Muscle of arm (tissue), 12 donors: ENCODE measurements around the gene LMOD3. TPM values are rescaled to one million over a fixed set of nuclear protein-coding genes. Genes with fewer than 3 reads are reported as not detected.

Experiments used
- DNase-seq: peaks from one replicate; pipeline ENCODE4 v3.0.0-alpha.2; 2013
- polyA plus RNA-seq, 12 donors: library from polyadenylated mRNA; unstranded; fragments of 120-200 nt; gene quantifications; one replicate each; pipeline ENCODE4 v1.2.1, GENCODE V29; 2013; ENCODE audit not compliant: insufficient read length in 12 of 12

The LMOD3 gene
- polyA plus RNA-seq, 12 donors, result 79.6 to 211 (median 176) TPM; not detected in 1

GRCh38 chr3:69094467-69095205, 27.8 kb downstream of the LMOD3 start:
- DNase-seq, result no peak

- no peak for DNase-seq
These were observed 30.3 kb downstream of the LMOD3 start for GRCh38 chr3:69092030-69092516.

- no peak for DNase-seq
These were observed 30.9 kb downstream of the LMOD3 start for GRCh38 chr3:69091389-69092029.

GRCh38 chr3:69090021-69090420, 32.4 kb downstream of the LMOD3 start:
- no peak for DNase-seq

GRCh38 chr3:69088063-69088462, 34.3 kb downstream of the LMOD3 start:
- no peak for DNase-seq

- no peak for DNase-seq
These were observed 35.2 kb downstream of the LMOD3 start for GRCh38 chr3:69087030-69087791.

GRCh38 chr3:69085833-69086722, 36.3 kb downstream of the LMOD3 start:
- DNase-seq, result peak; percentile 68

- no peak for DNase-seq
These were observed 37.1 kb downstream of the LMOD3 start for GRCh38 chr3:69085168-69085832.

GRCh38 chr3:69084326-69085167, 37.8 kb downstream of the LMOD3 start, which contains the start of gene ARL6IP5:
Gene ARL6IP5 (plus strand): TSS chr3:69084937. CDS start chr3:69085048, 111 bp downstream.
- DNase-seq, result peak; percentile 96

- no peak for DNase-seq
These were observed 39.6 kb downstream of the LMOD3 start for GRCh38 chr3:69082805-69083204.

- DNase-seq, result no peak
These were observed 40.0 kb downstream of the LMOD3 start for GRCh38 chr3:69082361-69082760.

- no peak for DNase-seq
These were observed 40.7 kb downstream of the LMOD3 start for GRCh38 chr3:69081583-69082262.

GRCh38 chr3:69080233-69080920, 42.0 kb downstream of the LMOD3 start, which contains the start of gene UBA3:
Gene UBA3 (minus strand): TSS chr3:69080365. CDS start chr3:69080353, 12 bp downstream.
- DNase-seq, result peak; percentile 81

GRCh38 chr3:69079269-69080159, 42.9 kb downstream of the LMOD3 start:
- DNase-seq, result no peak

- DNase-seq, result no peak
These were observed 49.5 kb downstream of the LMOD3 start for GRCh38 chr3:69072928-69073327.

GRCh38 chr3:69066121-69066520, 56.3 kb downstream of the LMOD3 start:
- DNase-seq, result no peak

GRCh38 chr3:69065318-69065964, 57.0 kb downstream of the LMOD3 start:
- no peak for DNase-seq
